ENCODE measurements around the gene HOXC10. TPM values are rescaled to one million over a fixed set of nuclear protein-coding genes. Genes with fewer than 3 reads are reported as not detected.

HOXC10 gene
- total and polyA plus RNA-seq, 2 experiments from 2014 or later: not detected

DNA sequence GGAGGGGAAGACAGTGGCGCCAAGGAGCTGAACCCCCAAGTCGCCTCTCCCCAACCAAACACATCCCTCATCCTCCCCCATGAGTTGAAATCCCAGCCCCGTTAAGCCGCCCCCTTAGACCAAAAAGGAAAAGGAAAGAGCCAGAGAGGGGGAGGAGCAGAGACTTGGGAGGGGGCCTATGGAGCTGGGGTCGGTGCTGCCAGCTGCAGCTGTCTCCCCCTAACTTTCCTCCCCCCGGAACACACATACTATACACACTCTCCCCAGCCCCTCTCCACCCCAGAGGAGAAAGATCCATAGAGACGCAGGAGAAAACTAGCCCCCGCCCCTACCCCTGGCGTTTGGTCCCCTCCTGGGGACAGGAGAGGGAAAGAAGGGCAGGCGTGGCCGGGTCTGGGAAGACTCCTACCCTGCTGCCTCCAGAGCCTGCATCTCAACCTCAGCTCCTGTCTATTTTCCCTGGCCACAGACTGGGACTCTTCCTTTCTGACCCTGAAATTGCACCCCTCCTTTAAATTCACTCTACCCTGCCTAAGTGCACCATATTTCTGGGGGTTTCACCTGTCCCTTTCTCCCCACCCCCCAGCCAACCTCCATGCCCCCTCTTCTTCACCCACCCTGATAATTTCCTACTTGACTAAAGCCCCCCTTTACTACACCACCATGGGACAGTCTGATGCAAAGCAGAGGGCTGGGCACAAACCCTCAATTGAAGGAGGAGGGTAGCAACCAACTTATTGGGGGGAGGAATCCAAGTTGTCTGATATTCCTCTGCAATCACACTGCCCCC lies 13.4 kb downstream of the HOXC10 start (continued):
- TF ChIP-seq REST (IDR thresholded peaks at IDR 0.05; ENCODE audit: unreplicated experiment): no peak
- no peak for TF ChIP-seq JUNB (IDR thresholded peaks at IDR 0.05; ENCODE audit: unreplicated experiment)
- TF ChIP-seq STAT1 (IDR thresholded peaks at IDR 0.05; ENCODE audit: unreplicated experiment): no peak
- no peak for TF ChIP-seq CTCF (conservative IDR thresholded peaks at IDR 0.05; ENCODE audit: low read depth in 2 of 2)
- no peak for TF ChIP-seq EZH2phosphoT487 (IDR thresholded peaks at IDR 0.05; ENCODE audit: unreplicated experiment)

- ATAC-seq: no peak
- H3K4me3 Mint-ChIP-seq: peak overlapping the region; percentile 43; the same call in 1 of the 3 replicates
Measured at GRCh38 chr12:53998900-53999236, 13.9 kb downstream of the HOXC10 start.

More at GRCh38 chr12:53998900-53999236, 13.9 kb downstream of the HOXC10 start:
- Histone ChIP-seq H3K36me3 (ENCODE audit: insufficient read depth) (no peaks in the 10 kb centered on the region), H3F3A (replicated peaks; ENCODE audit: low read depth) (peaks cover 38% of the 10 kb centered on the region), H4K20me1 (replicated peaks; ENCODE audit: insufficient read depth) (peaks cover 19% of the 10 kb centered on the region), H3K27me3 (ENCODE audit: insufficient read depth) (peaks cover 100% of the 10 kb centered on the region), H3K9me2 (ENCODE audit: insufficient read depth) (no peaks in the 10 kb centered on the region), H3K4me3 (no peak overlapping the region), H3K4me2 (no peak overlapping the region), H3K4me1 (ENCODE audit: insufficient read depth) (peaks cover 28% of the 10 kb centered on the region), H3K27ac (ENCODE audit: low read depth) (no peak overlapping the region), H3K79me2 (replicated peaks; ENCODE audit: insufficient read depth) (no peaks in the 10 kb centered on the region), H2AFZ (no peak overlapping the region)
- TF ChIP-seq EZH2phosphoT487 (IDR thresholded peaks at IDR 0.05; ENCODE audit: unreplicated experiment) (no peak), NANOG (IDR thresholded peaks at IDR 0.05; ENCODE audit: borderline replicate concordance) (no peak), CTCF (conservative IDR thresholded peaks at IDR 0.05; ENCODE audit: low read depth in 2 of 2) (no peak), EZH2 (IDR thresholded peaks at IDR 0.05; ENCODE audit: low read depth, unreplicated experiment) (peak; percentile 91), CREB1 (CRISPR knock-in tag; IDR thresholded peaks at IDR 0.05; ENCODE audit: low read depth) (no peak), STAT1 (IDR thresholded peaks at IDR 0.05; ENCODE audit: unreplicated experiment) (no peak), JUNB (IDR thresholded peaks at IDR 0.05; ENCODE audit: unreplicated experiment) (no peak)
- H3K4me1 Mint-ChIP-seq: peaks cover 39% of the 10 kb centered on the region
- DNase-seq (ENCODE audit: low spot score): no peak
- H3K27me3 Mint-ChIP-seq (ENCODE audit: insufficient read depth, low read depth, poor library complexity): peaks cover 100% of the 10 kb centered on the region
- H3K27ac Mint-ChIP-seq: no peak overlapping the region
- H3K9me3 Mint-ChIP-seq: peaks cover 3% of the 10 kb centered on the region
- H3K36me3 Mint-ChIP-seq (ENCODE audit: low read depth): no peaks in the 10 kb centered on the region

All from GM23338 (cell line).